GM23338 (cell line): ENCODE data around the gene CDH23. TPM values are rescaled to one million over a fixed set of nuclear protein-coding genes. Genes with fewer than 3 reads are reported as not detected.

Experiments
- ATAC-seq: fragments of 200-7000 bp; cut with Tn5 transposase; 3 replicates; pipeline ENCODE4 v1.9.1; 2020
- DNase-seq: peaks from one replicate; pipeline ENCODE4 v3.0.0-alpha.2; 2015; ENCODE audit warnings: low spot score
- H2AFZ ChIP-seq: fragments of 200-600 bp; sonication (generic); 2 replicates; pipeline ENCODE4 v1.8.0; 2016; ENCODE audit warnings: antibody characterized with exemption, mild to moderate bottlenecking, moderate library complexity
- H3F3A ChIP-seq: fragments of 200-600 bp; sonication (generic); replicated peaks from 2 replicates; pipeline ENCODE4 v1.8.0; 2017; ENCODE audit warnings: antibody characterized with exemption, mixed run types, low read depth
- H3K27ac ChIP-seq: fragments of 200-600 bp; sonication (generic); 2 replicates; pipeline ENCODE4 v1.6.1; 2016; ENCODE audit warnings: low read depth
- H3K27me3 ChIP-seq: fragments of 200-600 bp; sonication (generic); 2 replicates; pipeline ENCODE4 v1.8.0; 2016; ENCODE audit warnings: mild to moderate bottlenecking, mixed run types, moderate library complexity; ENCODE audit not compliant: insufficient read depth
- H3K36me3 ChIP-seq: fragments of 200-600 bp; sonication (generic); 2 replicates; pipeline ENCODE4 v1.8.0; 2016; ENCODE audit warnings: mild to moderate bottlenecking; ENCODE audit not compliant: insufficient read depth
- H3K4me1 ChIP-seq: fragments of 200-600 bp; sonication (generic); 2 replicates; pipeline ENCODE4 v1.8.0; 2016; ENCODE audit warnings: mild to moderate bottlenecking, moderate library complexity; ENCODE audit not compliant: insufficient read depth
- H3K4me2 ChIP-seq: fragments of 200-600 bp; sonication (generic); 2 replicates; pipeline ENCODE4 v1.7.1; 2017; ENCODE audit warnings: mixed run types
- H3K4me3 ChIP-seq: fragments of 200-600 bp; sonication (generic); 2 replicates; pipeline ENCODE4 v1.6.1; 2016; ENCODE audit warnings: mixed run types
- H3K79me2 ChIP-seq: fragments of 200-600 bp; sonication (generic); replicated peaks from 2 replicates; pipeline ENCODE4 v1.8.0; 2017; ENCODE audit warnings: mild to moderate bottlenecking; ENCODE audit not compliant: insufficient read depth
- H3K9me2 ChIP-seq: fragments of 200-600 bp; sonication (generic); 2 replicates; pipeline ENCODE4 v1.8.0; 2017; ENCODE audit not compliant: insufficient read depth
- H4K20me1 ChIP-seq: fragments of 200-600 bp; sonication (generic); replicated peaks from 2 replicates; pipeline ENCODE4 v1.8.0; 2017; ENCODE audit warnings: mild to moderate bottlenecking; ENCODE audit not compliant: insufficient read depth
- H3K27ac Mint-ChIP-seq: 2 replicates; pipeline ENCODE4 v1.8.0; 2020; ENCODE audit warnings: inconsistent platforms, mild to moderate bottlenecking, moderate library complexity, mixed read lengths
- H3K27me3 Mint-ChIP-seq: 3 replicates; pipeline ENCODE4 v1.8.0; 2022; ENCODE audit warnings: low read depth, mild to moderate bottlenecking, moderate library complexity, mixed read lengths, inconsistent platforms; ENCODE audit not compliant: insufficient read depth, poor library complexity
- H3K36me3 Mint-ChIP-seq: 3 replicates; pipeline ENCODE4 v1.8.0; 2021; ENCODE audit warnings: low read depth, mild to moderate bottlenecking, inconsistent platforms, moderate library complexity, mixed read lengths
- H3K4me1 Mint-ChIP-seq: 3 replicates; pipeline ENCODE4 v1.8.0; 2020; ENCODE audit warnings: mild to moderate bottlenecking, inconsistent platforms, mixed read lengths
- H3K4me3 Mint-ChIP-seq: 3 replicates; pipeline ENCODE4 v1.8.0; 2021; ENCODE audit warnings: moderate library complexity, mild to moderate bottlenecking, inconsistent platforms, mixed read lengths
- H3K9me3 Mint-ChIP-seq: 3 replicates; pipeline ENCODE4 v1.8.0; 2020; ENCODE audit warnings: moderate library complexity, mild to moderate bottlenecking, inconsistent platforms, mixed read lengths
- CREB1 ChIP-seq: fragments of 250-450 bp; sonication (Bioruptor Pico); IDR thresholded peaks from 2 replicates; pipeline ENCODE4 v1.5.0; 2020; ENCODE audit warnings: low read depth, mild to moderate bottlenecking, moderate library complexity
- JUNB ChIP-seq: IDR thresholded peaks from one replicate; pipeline ENCODE4 v1.6.1; 2016; ENCODE audit warnings: antibody characterized with exemption; ENCODE audit not compliant: unreplicated experiment
- STAT1 ChIP-seq: IDR thresholded peaks from one replicate; pipeline ENCODE4 v1.6.1; 2016; ENCODE audit warnings: antibody characterized with exemption; ENCODE audit not compliant: unreplicated experiment
- ZNF331 ChIP-seq: fragments of 250-450 bp; sonication (Bioruptor Pico); IDR thresholded peaks from 2 replicates; pipeline ENCODE4 v1.5.0; 2020; ENCODE audit warnings: low read depth, mild to moderate bottlenecking, moderate library complexity
- polyA plus RNA-seq: library from polyadenylated mRNA; unstranded; fragments of >200 nt; fragmentation: Nextera tagmentation; extraction: Ambion mirVana; gene quantifications from 2 replicates; pipeline ENCODE4 v1.2.1, GENCODE V29; 2016
- total RNA-seq: library from RNA; depleted of rRNA; stranded (reverse); fragments of >200 nt; shearing (Covaris generic); gene quantifications from 2 replicates; pipeline ENCODE4 v1.2.3, GENCODE V29; 2014
- TF ChIP-seq, protein P1 (sequence below): IDR thresholded peaks from one replicate; pipeline ENCODE4 v1.6.1; 2018; ENCODE audit warnings: antibody characterized with exemption; ENCODE audit not compliant: unreplicated experiment
- TF ChIP-seq, protein P2 (sequence below): fragments of 250-450 bp; sonication (Bioruptor Pico); IDR thresholded peaks from 2 replicates; pipeline ENCODE4 v1.5.0; 2020; ENCODE audit warnings: mild to moderate bottlenecking, moderate library complexity

CDH23 gene
- total and polyA plus RNA-seq, 2 experiments from 2014 or later: 0.95 to 4.3 TPM

DNA sequence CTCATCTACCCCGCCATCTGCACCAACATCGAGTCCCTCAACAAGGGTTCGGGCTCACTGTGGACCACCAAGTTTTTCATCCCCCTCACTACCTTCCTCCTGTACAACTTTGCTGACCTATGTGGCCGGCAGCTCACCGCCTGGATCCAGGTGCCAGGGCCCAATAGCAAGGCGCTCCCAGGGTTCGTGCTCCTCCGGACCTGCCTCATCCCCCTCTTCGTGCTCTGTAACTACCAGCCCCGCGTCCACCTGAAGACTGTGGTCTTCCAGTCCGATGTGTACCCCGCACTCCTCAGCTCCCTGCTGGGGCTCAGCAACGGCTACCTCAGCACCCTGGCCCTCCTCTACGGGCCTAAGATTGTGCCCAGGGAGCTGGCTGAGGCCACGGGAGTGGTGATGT is 34.6 kb upstream of the CDH23 start:
- Histone ChIP-seq H3K79me2 (no peaks in the 10 kb centered on the region), H2AFZ (no peak overlapping the region), H3K4me1 (no peaks in the 10 kb centered on the region), H3K9me2 (no peaks in the 10 kb centered on the region), H3K4me2 (no peak overlapping the region), H3K36me3 (no peaks in the 10 kb centered on the region), H3K27ac (no peak overlapping the region), H4K20me1 (no peaks in the 10 kb centered on the region), H3F3A (no peaks in the 10 kb centered on the region), H3K4me3 (no peak overlapping the region), H3K27me3 (no peaks in the 10 kb centered on the region)
- peaks cover 10% of the 10 kb centered on the region; the same call in 2 of the 3 replicates for H3K36me3 Mint-ChIP-seq
- no peak for DNase-seq
- no peak for ATAC-seq
- H3K4me1 Mint-ChIP-seq: peaks cover 10% of the 10 kb centered on the region
- no peak overlapping the region for H3K4me3 Mint-ChIP-seq
- H3K27ac Mint-ChIP-seq: no peak overlapping the region
- H3K27me3 Mint-ChIP-seq: peaks cover 7% of the 10 kb centered on the region
- H3K9me3 Mint-ChIP-seq: no peaks in the 10 kb centered on the region; the same call in 2 of the 3 replicates
- TF ChIP-seq ZNF331 (no peak), CREB1 (CRISPR knock-in tag) (no peak), STAT1 (no peak), JUNB (no peak)
- TF ChIP-seq, protein P1, sequence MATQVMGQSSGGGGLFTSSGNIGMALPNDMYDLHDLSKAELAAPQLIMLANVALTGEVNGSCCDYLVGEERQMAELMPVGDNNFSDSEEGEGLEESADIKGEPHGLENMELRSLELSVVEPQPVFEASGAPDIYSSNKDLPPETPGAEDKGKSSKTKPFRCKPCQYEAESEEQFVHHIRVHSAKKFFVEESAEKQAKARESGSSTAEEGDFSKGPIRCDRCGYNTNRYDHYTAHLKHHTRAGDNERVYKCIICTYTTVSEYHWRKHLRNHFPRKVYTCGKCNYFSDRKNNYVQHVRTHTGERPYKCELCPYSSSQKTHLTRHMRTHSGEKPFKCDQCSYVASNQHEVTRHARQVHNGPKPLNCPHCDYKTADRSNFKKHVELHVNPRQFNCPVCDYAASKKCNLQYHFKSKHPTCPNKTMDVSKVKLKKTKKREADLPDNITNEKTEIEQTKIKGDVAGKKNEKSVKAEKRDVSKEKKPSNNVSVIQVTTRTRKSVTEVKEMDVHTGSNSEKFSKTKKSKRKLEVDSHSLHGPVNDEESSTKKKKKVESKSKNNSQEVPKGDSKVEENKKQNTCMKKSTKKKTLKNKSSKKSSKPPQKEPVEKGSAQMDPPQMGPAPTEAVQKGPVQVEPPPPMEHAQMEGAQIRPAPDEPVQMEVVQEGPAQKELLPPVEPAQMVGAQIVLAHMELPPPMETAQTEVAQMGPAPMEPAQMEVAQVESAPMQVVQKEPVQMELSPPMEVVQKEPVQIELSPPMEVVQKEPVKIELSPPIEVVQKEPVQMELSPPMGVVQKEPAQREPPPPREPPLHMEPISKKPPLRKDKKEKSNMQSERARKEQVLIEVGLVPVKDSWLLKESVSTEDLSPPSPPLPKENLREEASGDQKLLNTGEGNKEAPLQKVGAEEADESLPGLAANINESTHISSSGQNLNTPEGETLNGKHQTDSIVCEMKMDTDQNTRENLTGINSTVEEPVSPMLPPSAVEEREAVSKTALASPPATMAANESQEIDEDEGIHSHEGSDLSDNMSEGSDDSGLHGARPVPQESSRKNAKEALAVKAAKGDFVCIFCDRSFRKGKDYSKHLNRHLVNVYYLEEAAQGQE: no peak
- TF ChIP-seq, protein P2, sequence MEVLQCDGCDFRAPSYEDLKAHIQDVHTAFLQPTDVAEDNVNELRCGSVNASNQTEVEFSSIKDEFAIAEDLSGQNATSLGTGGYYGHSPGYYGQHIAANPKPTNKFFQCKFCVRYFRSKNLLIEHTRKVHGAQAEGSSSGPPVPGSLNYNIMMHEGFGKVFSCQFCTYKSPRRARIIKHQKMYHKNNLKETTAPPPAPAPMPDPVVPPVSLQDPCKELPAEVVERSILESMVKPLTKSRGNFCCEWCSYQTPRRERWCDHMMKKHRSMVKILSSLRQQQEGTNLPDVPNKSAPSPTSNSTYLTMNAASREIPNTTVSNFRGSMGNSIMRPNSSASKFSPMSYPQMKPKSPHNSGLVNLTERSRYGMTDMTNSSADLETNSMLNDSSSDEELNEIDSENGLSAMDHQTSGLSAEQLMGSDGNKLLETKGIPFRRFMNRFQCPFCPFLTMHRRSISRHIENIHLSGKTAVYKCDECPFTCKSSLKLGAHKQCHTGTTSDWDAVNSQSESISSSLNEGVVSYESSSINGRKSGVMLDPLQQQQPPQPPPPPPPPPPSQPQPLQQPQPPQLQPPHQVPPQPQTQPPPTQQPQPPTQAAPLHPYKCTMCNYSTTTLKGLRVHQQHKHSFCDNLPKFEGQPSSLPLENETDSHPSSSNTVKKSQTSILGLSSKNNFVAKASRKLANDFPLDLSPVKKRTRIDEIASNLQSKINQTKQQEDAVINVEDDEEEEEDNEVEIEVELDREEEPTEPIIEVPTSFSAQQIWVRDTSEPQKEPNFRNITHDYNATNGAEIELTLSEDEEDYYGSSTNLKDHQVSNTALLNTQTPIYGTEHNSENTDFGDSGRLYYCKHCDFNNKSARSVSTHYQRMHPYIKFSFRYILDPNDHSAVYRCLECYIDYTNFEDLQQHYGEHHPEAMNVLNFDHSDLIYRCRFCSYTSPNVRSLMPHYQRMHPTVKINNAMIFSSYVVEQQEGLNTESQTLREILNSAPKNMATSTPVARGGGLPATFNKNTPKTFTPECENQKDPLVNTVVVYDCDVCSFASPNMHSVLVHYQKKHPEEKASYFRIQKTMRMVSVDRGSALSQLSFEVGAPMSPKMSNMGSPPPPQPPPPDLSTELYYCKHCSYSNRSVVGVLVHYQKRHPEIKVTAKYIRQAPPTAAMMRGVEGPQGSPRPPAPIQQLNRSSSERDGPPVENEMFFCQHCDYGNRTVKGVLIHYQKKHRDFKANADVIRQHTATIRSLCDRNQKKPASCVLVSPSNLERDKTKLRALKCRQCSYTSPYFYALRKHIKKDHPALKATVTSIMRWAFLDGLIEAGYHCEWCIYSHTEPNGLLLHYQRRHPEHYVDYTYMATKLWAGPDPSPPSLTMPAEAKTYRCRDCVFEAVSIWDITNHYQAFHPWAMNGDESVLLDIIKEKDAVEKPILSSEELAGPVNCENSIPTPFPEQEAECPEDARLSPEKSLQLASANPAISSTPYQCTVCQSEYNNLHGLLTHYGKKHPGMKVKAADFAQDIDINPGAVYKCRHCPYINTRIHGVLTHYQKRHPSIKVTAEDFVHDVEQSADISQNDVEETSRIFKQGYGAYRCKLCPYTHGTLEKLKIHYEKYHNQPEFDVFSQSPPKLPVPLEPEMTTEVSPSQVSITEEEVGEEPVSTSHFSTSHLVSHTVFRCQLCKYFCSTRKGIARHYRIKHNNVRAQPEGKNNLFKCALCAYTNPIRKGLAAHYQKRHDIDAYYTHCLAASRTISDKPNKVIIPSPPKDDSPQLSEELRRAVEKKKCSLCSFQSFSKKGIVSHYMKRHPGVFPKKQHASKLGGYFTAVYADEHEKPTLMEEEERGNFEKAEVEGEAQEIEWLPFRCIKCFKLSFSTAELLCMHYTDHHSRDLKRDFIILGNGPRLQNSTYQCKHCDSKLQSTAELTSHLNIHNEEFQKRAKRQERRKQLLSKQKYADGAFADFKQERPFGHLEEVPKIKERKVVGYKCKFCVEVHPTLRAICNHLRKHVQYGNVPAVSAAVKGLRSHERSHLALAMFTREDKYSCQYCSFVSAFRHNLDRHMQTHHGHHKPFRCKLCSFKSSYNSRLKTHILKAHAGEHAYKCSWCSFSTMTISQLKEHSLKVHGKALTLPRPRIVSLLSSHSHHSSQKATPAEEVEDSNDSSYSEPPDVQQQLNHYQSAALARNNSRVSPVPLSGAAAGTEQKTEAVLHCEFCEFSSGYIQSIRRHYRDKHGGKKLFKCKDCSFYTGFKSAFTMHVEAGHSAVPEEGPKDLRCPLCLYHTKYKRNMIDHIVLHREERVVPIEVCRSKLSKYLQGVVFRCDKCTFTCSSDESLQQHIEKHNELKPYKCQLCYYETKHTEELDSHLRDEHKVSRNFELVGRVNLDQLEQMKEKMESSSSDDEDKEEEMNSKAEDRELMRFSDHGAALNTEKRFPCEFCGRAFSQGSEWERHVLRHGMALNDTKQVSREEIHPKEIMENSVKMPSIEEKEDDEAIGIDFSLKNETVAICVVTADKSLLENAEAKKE: no peak
